ENCODE data around the gene KNCN.

- TF ChIP-seq TAF1 (IDR thresholded peaks at IDR 0.05; ENCODE audit: low read depth, low read length) (no peak), POLR2A (IDR thresholded peaks at IDR 0.05; ENCODE audit: low read depth, low read length) (no peak), POLR2AphosphoS5 (IDR thresholded peaks at IDR 0.05; ENCODE audit: low read depth, low read length) (no peak)
These were observed 23.0 kb downstream of the KNCN start for GRCh38 chr1:46528297-46528955.
